GM21576 (cell line): ENCODE results near the gene RABGAP1L.
A peak's percentile ranks its signal among the peaks of the same experiment; 100 is the strongest.
"Not testable (repeated sequence)": the region's sequence is repeated elsewhere in the genome, so short reads cannot be mapped to it uniquely, and the experiment has no call there.

Experiments used
- ATAC-seq: cut with Tn5 transposase; IDR thresholded peaks from one replicate; pipeline ENCODE4 v1.9.1; 2021; ENCODE audit warnings: mild to moderate bottlenecking, moderate library complexity; ENCODE audit not compliant: unreplicated experiment

RABGAP1L gene

DNA sequence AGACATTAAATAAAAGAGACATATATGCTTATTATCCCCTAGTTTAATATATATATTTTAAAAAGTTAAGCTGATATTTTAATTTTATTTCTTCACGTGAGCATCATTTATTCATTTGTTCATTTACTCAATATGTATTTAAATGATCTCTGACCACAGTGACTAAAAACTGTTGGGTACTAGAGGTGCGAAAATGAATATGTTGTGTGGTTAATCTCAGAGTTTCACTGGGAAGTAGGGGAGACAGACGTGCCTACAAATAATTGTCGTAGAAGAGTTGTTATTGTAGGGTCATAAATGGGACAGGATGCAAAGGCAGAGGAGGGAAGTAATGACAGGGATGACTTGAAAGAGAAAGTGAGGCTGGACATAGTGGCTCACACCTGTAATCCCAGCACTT lies 627.4 kb downstream of the RABGAP1L start:
- ATAC-seq: peak; percentile 61

DNA sequence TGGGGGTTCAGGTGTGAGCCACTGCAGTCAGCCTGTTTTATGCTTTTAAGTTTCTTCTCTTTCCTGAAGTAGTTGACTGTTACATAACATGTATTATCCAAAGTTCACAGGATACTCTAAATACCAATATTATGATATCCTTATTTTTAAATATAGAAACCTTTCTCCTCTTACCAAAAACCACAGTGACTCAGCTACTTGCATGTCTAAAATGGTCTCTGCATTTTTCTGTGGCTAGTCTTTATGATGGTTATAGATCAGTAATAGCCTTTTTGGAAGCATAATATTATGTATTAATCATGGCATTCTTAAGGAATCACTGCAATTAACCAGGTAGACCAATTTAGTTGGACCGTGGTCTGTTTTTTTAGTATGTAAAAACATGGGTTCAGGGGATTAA lies 629.7 kb downstream of the RABGAP1L start:
- no peak for ATAC-seq

DNA sequence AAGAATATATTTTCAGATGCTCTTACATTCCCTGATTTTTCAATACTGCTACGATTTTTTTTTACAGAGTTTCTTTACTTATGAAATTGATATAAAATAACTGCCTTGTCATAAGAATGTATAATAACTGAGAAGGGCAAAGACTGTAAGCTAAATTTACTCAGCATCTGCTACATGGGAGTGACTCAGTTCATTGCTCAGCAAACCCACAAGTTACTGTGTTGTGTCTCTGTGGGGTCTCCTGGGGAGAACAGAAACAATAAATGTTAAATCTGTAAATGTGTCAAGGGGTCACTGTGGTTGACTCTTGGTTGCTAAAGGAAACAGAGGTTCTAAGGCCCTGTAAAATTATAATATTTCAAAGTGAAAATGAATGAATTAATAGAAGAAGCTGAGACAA lies 630.1 kb downstream of the RABGAP1L start:
- peak; percentile 65 for ATAC-seq

DNA sequence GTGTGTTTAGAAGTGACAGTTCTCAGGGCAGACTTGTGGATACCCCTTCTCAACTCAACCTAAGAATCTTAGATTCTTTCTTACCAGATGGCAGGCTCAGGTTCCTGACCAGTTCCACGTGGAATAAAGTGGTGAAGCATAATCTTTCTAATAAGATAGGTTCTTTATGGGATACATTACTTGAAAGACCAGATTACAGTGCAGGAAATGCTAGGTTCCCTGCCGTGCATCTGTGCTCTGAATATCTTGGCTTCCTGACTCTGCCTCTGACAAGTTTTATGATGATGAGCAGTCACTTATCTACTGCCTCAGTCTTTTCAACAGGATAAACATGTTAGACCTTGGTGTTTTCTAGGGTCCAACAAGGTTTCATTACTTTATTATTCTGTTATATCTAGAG lies 632.5 kb downstream of the RABGAP1L start:
- no peak for ATAC-seq

DNA sequence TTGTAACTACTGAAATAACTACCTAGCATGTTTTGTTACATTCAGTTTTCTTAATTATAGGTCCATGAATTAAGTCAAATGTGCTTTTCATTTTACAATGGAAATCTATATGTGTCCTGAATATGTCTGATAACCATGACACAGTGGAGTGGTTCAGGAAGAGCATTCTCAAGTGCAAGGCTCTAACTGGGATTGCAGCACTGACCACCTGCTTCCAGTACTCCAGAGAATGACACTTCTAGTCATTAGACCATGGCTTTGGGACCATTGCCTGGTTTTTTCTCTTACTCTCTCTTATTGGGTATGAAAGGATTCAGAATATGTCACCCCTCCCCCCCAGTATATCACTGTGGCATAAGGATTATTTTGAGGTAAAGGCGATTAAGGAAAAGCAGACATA lies 635.5 kb downstream of the RABGAP1L start:
- no peak for ATAC-seq

DNA sequence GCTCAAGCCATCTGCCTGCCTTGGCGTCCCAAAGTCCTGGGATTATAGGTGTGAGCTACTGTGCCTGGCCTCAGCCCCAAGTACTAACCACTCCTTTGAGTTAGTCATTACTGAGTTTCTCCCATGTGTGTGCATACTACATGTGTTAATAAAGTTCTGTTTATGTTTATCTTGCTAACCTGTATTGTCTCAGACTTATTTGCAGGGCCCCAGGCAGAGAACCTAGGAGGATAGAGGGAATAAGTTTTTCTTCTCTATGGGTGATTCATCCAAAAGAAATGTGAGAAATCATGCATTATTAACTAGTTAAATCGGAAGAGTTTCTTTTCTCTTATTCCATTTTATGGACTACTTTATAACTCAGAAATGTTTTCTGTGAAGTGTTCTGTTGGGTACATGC lies 636.5 kb downstream of the RABGAP1L start:
- no peak for ATAC-seq

DNA sequence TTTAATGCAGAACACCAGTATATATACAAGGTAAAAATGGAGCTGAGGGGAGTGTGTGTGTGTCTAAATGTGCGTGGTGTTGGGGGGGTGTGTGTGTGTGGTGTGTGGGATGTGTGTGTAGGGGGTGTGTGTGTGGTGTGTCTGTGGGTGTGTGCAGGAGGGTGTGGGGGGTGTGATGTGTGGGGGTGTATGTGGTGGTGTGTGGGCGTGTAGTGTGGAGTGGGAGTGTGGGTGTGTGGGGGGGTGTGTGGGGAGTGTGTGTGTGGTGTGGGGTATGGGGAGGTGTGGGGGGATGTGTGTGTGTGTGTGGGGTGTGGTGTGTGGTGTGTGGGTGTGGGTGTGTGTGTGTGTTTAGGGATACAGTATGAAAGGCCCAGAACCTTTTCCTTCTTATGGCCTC lies 638.1 kb downstream of the RABGAP1L start:
- no peak for ATAC-seq

DNA sequence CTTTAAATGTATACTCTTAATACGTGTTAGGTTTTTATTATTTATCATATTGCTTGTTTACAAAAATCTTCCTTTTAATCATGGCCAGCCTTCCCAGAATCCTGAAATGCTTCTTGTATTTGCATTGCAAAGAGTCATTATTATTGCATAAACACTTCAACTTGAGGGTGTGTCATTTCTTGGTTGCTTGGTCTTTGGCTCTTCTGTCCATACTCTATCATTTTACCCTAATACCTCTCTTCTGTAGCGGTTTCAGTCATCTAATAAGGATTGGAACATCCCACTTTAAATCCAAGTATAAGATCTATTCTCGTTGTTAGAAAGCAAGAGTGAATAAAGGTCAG lies 639.8 kb downstream of the RABGAP1L start:
- ATAC-seq: no peak

DNA sequence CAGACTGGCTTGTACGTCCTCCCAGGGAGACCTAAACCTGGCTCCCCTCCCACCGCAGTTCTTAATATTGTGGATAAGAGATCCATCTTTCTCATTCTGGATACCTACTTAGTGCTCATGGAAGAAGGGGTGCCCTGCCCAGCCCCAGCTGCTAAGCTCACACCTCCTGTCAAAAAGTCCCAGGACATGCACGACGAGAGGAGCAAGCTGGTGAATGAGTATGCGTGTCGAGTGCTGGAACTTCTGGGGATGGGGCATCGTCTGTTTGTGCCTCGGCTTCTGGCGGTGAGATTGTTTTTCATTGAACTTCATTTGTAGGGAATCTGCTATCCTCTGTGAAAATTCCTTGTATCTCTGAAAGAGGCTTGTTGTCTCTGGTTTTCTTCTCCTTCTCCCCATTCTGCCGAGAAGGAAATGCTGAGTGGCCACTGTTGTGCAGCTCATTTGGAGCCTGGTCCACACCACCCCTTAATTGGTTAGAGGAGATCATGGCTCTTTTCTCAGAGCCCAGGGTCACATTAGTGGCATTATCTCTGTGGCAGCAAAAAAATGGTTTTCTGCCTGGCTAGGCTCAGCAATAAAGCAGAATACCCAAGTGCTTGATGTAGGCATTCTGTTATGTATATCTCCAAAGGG lies 641.0 kb downstream of the RABGAP1L start:
- no peak for ATAC-seq

DNA sequence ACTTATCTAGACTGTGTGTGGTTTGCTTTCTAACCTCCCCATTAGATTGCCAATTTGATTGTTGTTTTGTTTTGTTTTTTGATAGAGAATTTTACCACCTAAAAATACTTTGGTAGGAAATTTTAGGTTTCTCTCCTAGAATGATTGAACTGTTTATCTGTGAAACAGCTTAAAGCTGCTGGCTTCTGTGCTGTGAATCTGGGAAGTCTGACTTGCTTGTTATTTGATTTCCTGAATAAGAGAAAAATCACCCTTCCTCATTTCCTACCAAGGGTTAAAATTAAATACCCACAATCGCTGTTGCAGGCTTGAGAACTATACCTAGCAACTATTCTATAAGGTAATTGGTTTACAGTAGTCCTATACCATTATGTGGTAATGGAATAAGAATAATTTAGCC lies 641.6 kb downstream of the RABGAP1L start:
- ATAC-seq: no peak

DNA sequence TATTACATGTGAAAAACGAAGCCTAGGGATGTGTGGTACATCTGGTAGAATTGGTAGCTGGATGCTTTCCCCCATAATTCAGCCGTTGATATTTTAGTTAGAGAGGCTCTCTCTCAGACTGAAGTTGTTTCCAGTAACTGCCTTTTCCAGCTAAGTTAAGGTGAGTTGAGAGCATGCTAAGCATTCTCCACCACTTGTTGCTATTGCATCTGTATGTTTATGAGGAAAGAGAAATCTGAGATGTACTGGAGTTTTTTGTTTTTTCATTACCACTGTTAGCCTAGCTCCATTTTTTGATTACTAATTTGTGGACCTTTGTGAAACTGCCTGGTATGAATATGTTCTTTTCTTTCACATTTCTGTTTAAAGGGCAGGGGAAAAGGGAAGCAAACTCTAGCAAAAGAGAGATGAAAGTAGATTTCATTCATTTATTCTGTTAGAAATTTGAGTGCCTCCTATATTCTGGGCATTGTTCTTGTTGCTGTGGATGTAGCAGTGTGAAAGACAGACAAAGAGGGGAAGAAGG lies 650.5 kb downstream of the RABGAP1L start:
- ATAC-seq: no peak

DNA sequence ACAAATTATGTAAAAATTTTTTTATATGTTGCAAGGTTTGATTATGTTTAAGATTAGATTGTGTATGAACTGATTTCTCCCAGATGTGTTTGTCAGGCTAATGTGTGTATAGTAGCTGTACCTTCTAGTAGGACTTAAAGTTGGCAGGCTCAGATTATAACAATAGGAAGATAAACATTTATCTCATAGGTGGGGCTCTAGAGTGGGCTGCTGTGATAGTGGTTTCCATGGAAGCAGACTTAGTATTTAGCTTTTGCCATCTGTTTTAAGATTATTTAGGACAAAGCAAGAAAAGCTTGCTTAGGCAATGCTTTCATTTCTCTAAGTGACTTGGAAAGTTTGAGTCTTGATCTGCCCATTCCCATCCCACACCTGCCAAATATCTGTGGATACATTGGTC lies 652.7 kb downstream of the RABGAP1L start:
- no peak for ATAC-seq

DNA sequence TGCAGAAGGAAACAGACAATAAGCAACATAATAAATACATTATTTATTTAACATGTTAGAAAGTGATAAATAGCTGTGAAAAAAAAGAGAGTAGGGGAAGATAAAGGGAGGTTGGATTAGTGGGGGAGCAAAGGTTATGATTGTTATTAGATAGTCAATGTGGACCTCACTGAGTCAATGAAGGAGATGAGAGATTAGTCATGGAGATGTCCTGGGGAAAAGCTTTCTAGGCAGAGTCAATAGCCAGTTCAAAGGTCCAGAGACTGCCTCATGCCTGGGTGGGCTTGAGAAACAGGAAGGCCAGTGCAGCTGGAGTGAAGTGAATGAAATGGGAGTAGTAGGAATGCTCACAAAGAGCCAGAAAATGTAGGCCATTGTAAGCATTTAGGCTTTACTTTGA lies 653.3 kb downstream of the RABGAP1L start:
- no peak for ATAC-seq

DNA sequence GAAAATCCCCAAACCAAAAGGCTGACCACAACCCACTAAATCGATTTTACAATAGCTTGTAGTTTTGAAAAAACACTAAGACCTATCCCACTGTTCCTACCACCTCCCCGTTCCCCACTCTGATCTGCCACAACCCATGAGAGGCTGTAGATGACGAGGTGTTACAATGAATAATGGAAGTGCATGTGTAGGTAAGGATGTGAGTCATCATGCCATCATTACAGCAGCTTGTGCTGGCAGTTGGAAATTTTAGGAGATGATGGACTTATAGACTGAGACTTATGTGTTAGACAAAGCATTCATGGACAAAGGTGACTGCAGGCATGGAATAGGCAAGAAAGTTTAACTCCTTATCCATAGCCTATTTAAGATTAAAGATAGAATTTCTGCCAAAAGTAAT lies 655.7 kb downstream of the RABGAP1L start:
- ATAC-seq: no peak

DNA sequence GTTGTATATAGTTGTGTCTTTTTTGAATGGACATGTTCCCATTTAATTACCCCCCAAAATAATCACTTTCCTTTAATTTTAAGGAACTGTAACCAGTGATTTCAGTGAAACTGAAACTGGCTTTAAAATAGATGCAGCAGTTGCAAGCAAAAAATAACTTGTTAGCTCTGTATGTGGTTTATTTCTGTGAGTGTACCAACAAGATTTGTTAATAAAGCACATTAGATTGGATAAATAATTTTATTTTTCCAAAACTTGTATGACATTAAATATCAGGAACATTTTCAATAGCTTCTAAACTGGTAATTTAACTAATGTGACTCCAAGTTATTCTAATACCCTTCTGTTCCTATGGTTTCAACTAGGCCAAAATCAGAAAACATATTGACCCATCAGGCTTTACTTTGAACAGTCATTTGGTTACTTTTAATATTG lies 656.2 kb downstream of the RABGAP1L start:
- peak; percentile 60 for ATAC-seq

DNA sequence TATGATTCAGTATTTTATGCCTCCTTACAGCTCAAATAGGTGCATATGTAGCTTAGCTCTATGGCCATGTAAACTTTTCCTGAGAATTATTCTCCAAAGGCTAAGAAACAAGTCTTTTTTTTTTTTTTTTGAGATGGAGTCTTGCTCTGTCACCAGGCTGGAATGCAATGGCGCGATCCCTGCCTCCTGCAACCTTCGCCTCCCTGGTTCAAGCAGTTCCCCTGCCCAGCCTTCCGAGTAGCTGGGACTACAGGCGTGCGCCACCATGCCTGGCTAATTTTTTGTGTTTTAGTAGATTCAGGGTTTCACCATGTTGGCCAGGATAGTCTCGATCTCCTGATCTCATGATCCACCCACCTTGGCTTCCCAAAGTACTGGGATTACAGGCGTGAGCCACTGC lies 657.3 kb downstream of the RABGAP1L start:
- not testable (repeated sequence) for ATAC-seq

DNA sequence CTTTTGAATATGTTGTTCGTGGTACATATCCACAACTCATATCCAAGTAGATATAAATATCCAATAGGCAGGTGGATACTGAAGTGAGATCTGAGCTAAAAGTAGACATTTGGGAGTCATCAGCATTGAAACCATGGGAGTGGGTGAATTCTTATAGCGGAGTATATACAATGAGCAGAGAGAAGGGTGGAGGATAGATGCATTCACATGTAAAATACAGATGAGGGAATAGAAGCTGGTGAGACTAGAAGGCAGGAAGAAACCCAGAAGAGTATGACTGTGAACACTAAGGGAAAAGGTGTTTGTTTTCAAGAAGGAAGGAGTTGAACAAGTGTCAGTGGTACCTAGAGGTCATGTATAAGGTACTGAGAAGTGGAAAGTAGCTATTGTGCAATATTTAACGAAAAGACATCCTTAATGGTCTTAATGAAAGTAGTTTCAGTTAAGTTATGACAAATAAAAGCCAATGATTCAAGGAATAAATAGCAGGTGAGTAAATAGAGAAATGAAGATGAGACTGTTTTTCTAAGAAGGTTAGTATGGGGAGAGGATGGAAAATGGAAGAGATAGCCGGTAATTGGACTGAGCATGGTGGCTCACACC lies 658.8 kb downstream of the RABGAP1L start:
- peak; percentile 44 for ATAC-seq

DNA sequence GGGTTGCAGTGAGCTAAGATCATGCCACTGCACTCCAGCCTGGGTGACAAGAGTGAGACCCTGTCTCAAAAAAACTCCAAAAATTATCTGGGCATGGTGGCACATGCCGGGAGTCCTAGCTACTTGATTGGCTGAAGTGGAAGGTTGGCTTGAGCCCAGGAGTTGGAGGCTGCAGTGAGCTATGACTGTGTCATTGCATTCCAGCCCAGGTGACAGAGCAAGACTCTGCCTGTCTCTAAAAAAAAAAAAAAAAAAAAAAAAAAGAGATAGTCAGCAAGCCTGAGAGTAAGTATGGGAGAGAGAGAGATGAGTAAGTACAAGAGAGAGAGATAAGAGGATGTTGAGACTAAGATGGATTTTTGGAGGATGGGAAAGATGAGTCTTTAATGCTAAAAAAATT lies 659.6 kb downstream of the RABGAP1L start:
- ATAC-seq: no peak

DNA sequence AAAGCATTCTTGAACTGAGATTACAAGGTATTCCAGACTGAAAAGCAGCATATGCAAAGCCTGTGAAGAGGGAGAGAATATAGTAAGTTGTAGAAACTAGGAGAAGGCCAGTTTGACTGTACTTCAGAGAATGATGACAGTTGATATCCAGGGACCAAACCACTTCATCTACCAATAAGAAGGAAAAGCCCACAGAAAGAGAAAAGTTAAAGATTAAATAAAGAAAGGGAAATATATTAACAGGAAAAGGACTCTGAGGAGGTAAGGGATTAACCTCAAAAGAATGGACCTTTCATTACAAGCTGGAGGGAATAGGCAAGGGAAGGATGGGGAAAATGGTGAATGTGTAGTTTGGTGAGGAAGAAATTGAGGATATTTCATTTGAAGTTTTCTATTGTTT lies 660.3 kb downstream of the RABGAP1L start:
- no peak for ATAC-seq

DNA sequence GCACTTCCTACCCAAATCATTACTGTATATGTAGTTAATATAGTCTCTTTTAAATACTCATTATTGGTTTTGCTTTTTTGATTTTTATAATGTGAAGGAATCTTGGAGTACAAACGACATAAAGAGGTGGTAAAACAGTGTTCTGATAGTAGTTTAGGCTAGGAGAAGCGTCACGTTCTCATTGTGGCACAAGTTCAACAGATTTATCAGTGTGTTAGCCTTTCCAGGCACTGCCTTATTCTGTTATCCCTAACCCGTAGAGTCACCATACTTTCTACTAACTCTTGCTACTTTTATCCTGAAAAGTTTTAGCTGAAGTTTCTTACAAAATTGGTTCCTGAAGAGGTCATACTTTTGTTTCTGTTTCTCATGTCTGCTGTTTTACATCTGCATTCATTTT lies 665.8 kb downstream of the RABGAP1L start:
- ATAC-seq: no peak

DNA sequence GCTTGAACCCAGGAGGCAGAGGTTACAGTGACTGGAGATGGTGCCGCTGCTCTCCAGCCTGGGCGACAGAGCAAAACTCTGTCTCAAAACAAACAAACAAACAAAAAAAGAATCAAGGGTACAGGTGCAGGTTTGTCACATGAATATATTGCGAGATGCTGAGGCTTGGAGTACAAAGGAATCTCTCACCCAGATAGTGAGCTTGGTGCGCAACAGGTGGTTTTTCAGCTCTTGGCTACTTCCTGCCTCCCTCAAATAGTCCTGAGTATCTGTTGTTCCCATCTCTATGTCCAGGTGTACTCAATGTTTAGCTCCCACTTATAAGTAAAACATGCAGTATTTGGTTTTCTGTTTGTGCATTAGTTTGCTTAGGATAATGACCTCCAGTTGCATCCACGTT lies 666.5 kb downstream of the RABGAP1L start:
- no peak for ATAC-seq

DNA sequence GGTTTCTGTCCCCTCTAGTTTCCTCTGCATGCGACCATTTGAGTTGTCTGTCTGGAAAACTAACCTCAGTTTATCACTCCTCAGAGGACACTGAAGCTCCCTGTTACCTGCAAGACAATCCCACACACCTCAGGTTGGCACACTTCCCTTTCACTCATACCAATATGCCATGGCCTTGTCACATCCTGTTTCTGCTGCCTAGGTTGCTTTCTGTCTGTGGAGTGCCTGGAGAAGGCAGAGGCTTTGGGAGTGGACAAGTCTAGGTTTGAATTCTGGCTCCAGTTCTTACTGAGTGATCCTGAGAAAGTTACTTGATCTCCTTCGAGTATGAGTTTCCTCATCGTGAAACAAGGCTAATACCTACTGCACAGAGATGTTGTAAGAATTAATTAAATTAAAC lies 668.9 kb downstream of the RABGAP1L start:
- ATAC-seq: no peak

DNA sequence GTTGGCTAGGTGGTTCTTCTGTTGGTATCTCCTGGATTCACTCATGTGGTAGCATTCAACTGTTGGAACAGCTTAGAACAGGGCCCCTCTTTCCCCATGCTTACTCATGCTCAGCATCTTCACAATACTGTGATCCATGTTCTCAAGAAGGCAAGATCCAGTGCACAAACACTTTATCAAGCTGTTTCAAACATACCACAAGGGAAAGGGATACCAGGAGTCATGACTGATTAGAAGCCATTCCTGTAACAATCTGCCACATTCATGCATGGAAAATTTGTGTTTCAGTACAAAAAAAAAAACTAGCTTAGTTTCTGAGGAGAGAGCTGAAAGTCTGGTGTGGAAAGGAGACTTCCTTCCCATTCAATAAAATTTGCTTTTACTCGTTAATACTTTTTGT lies 670.7 kb downstream of the RABGAP1L start:
- ATAC-seq: no peak
